HG03039 (cell line): ENCODE measurements around the gene ZNF777.
"Not testable (repeated sequence)": the region's sequence is repeated elsewhere in the genome, so short reads cannot be mapped to it uniquely, and the experiment has no call there.

Experiments
- ATAC-seq: cut with Tn5 transposase; IDR thresholded peaks from one replicate; pipeline ENCODE4 v1.9.1; 2021; ENCODE audit warnings: mild to moderate bottlenecking, moderate library complexity; ENCODE audit not compliant: unreplicated experiment

Gene ZNF777

DNA sequence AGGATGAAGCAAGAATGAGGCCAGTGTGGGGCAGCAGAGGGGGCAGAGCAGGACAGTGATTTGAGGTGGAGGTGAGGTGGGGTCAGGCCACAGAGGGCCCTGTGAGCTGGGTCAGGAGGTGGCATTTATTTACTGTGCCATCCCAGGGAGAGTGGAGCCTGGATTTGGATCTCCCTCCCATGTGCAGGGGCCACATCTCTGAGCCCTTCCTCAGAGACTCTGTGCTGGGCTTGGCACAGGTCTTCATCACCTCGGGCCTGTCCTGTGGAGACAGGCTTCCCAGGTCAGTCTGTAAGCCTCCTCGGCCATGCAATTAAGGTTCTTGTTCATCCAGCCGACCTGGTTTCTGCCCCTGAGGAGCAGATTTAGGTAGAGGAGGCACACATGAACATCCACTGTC lies 40.9 kb downstream of the ZNF777 start:
- no peak for ATAC-seq

DNA sequence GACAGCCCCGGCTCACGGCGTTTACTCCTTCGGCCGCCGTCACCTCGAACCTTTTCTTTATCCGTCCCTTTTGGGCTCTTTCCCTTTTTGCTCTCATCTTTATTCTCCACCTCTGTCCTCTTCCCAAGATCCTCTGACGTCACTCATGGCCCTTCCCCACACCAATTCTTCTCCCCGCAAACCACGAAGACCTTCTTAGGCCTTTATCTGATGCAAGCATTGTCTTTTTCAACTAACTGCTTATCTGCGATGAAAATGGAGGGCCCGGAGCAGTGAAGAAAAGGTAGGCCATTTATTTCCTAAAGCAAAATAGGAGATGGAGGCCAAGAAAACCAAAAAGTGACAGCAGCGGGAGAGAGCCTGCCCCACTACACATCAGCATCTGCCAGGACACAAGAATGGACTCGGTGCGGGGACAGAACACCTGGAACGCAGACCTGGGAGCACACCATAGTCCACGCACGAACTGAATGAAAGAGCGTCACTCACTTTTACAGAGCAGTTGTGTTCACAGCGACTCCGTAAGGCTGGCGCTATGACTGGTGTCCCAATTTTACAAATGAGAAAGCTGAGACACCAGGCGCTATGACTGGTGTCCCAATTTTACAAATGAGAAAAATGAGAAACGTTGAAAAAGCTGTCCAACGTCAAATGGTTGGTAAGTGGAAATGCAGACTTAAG lies 45.3 kb downstream of the ZNF777 start:
- ATAC-seq = no peak

DNA sequence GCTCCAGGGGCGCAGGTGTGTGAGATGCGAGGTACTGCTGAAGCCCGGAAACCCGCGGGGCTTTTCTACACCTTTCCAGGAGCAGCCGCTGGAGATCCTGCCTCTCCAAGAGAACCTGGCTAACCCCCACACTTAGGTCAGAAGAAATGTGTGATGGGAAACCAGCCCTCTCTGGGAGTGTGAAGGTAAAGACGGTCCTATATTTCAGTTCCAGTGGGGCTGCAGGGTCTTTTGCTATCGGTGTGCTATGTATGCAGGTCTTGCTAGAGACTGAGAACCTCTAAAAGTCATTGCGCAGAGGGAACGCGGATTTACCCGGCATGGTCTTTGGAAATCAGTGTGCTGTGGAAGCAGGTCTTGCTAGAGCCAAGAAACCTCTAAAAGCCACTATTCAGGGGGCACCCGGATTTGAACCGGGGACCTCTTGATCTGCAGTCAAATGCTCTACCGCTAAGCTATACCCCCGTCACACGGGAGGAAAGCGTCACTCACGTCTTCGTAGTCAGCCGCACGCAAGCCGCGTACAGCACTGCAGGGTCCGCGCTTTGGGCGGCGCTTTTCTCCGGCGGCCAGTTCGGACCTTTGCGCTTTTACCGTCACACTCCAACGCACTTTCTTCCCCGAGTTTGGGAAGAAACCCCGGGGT lies 46.0 kb downstream of the ZNF777 start:
- ATAC-seq = no peak

DNA sequence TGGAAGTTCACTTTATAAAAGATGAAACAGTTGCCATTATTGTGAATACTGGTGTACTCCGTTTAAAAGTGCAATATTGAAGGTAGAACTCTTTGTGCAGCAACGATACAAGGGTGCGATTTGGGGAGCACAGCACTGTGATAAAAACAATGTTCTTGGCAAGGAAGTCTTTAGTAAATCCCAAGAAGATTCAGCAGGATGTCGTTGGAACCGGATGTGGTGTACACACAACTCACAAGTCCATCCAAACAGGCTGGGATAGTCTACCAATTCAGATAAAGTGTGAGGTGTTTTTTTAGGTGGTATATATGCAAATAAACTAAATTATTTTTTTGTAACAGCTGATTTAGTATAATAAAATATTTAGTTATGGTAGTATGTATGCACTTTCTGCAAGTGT lies 46.7 kb downstream of the ZNF777 start:
- ATAC-seq = no peak

DNA sequence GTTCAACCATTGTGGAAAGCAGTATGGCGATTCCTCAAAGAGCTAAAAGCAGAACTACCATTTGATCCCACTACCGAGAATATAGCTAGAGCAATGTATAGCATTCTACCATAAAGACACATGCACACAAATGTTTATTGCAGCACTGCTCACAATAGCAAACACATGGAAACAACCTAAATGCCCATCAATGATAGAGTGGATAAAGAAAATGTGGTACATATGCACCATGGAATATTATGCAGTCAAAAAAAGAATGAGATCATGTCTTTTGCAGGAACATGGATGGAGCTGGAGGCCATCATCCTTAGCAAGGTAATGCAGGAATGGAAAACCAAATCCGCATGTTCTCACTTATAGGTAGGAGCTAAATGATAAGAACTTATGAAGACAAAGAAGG lies 47.8 kb downstream of the ZNF777 start:
- ATAC-seq = not testable (repeated sequence)

DNA sequence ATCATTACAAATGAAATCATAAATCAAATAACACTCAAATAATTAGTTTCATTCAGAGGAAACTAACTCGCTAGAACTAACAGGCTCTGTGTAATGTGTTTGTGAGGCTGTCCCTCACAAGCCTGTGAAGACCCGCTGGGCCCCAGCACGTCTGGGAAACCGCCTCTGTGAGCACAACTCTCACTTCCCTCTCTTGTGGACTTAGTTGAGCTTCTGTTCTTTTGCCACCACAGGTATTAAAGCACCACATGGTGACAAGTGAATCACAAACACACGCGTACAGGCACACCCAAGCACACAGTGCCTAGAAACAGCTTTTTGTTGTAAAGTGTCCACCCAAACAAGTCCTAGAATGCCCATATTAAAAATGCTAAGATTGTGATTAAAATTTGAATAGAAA lies 51.0 kb downstream of the ZNF777 start:
- ATAC-seq = no peak

DNA sequence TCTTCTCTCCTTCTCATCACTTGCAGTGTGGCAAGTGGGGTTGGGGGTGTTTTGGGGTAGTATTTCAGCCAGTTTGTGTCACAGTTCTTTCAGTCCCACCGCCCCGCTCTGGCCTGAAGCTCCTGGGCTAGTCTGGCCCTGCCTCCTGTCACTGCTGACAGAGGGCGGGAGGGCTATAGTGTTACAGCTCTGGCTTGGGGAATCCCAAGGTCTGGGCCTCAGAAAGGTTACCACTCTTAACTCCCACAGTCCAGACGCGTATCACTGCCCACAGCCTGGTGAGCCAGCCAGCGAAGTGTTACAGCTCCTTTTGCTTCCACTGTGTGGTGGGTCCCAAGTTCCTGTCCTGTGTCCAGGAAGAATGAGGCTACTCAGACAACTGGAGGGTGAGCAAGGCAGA lies 56.0 kb downstream of the ZNF777 start:
- ATAC-seq = no peak

DNA sequence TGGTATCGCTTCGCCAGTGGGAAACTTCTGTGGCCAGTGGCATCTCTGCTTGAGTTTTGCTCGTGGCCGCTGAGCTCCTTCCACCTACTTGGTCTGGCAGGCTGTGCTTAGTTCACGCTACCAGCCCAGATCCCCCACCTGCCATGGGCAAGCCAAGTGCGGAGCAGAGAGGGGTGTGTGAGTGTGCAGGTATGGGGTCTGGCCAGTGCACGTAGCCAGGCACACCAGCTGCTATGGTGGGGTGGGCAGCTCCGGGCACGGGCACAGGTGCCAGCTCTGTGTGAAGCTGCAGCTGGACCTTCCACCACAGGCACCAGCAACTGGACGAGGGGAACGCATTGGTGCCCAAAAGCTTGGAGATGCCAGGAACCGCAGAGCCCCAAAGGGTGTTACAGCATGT lies 56.5 kb downstream of the ZNF777 start:
- ATAC-seq = no peak

DNA sequence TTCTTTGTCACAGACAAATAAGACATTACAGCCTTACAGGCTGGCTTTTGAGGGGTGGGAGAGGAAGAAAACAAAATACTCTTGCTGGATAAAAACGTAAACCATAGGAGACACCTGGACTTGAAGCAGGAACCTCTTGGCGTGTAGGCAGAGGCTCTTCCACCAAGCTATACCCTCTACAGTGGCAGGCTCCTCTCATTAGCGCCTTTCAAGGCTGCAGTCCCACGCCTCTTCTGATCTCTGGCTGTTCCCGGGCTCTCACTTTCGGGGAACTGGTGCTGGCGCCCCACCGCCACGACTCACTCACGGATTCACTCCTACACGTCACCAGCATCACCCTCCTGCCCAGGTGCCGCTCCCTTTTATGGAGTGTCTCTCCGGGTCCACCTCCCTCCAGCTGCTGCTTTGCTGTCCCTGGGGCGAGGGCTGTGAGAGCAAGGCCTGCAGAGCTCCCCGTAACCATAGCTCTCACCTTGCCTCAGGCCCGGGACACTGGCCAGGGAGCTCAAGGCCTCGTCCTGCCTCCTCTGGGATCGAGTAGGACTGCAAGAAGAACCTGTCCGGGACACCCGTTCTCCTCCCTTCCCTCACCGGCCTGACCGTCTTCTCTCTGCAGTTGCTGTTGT lies 62.6 kb downstream of the ZNF777 start:
- ATAC-seq = no peak

DNA sequence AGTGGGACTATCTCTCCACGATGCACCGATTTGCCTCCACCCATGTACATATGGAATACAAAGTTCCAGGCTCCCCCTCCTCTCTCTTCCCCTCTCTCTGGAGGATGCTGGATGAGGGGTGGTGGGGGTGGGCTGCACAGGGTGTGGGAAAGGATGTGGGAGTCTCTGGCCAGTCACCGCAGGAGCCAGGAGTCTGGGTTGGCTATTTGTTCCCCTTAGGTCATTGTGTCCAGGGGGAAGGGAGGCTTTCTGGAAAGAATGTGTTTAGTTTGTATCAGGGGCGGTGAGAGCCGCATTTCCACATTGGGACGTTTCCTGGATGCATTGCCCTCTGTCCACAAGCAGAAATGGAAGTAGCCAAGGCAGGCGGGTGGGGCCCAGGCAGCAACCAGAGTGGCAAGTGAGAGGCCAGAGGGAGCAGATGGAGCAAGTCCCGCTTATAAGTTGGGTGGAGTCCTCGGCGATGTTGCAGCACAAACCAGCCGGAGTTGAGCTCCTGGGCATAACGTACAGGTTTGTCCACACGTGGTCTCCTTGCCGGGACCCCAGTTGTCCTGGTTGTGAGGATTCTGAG lies 63.3 kb downstream of the ZNF777 start:
- no peak for ATAC-seq

DNA sequence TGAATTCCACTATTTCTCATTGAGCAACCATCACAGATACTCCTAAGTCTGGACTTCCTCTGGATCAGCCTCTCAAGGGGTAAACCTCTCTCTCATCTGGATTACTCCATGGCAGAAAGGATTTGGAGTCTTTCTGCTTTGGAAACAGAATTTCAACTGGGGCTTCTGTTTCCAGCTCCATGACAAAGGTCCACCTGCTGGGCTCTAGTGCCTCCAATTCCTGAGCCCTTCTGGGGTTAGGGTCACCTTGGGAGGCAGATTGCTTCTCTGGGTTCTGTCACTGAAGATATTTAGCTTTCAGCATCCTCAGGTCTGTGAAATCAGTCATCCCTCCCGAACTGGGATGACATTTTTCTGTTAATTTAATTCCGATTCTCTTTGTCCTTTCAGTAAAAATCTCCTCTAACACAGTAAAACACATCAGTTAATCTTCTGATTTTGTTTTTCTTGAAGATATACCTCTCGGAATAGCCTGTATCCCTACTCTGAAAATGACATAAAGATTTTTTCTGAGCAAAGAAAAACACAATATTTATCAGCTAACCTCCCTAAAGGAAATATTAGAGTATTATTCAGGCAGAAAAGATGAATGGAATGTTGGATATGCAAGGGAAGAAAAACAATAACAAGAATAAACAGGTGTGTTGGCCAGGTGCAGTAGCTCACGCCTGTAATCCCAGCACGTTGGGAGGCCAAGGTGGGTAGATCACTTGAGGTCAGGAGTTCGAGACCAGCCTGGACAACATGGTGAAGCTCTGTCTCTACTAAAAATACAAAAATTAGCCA lies 72.1 kb downstream of the ZNF777 start:
- not testable (repeated sequence) for ATAC-seq

DNA sequence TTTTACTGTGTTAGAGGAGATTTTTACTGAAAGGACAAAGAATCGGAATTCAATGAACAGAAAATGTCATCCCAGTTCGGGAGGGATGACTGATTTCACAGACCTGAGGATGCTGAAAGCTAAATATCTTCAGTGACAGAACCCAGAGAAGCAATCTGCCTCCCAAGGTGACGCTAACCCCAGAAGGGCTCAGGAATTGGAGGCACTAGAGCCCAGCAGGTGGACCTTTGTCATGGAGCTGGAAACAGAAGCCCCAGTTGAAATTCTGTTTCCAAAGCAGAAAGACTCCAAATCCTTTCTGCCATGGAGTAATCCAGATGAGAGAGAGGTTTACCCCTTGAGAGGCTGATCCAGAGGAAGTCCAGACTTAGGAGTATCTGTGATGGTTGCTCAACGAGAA lies 74.3 kb downstream of the ZNF777 start:
- ATAC-seq = not testable (repeated sequence)

DNA sequence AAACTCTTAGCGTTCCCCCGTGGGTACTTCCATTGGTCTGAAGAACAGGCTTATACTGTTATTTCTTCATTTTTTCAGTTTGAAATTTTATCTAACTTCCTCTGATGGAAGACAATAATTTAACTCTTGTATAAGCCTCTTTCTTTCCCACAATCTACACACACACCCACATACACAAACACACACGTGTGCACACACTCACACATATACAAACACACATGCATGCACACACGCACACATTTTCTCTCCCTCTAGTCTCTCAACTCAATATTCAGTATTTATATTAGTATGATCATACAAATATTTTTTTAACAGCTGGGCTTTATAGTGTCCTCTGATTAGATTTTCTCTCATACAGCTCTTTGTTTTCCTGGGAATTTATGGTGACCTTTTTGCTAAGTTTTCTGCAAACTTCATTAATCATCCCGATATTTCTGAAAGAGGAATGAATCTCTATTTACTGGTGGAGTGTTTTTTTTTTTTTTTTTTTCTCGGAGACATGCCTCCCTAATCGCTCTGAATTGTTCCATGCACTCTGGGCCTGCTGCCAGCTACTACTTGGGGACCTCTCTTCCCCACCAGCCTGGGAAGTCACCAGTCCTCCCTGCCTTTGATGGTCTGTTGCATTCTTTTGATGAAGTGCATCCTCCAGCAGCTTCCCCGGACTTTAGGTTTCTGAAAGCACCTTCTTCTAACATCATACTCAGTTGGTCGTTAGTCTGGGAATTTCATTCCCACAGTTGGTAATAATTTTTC lies 75.5 kb downstream of the ZNF777 start:
- ATAC-seq = no peak
